ENCODE measurements around the gene THADA. TPM values are rescaled to one million over a fixed set of nuclear protein-coding genes. Genes with fewer than 3 reads are reported as not detected.

The THADA gene
- total RNA-seq, 1 experiment from 2014 or later = 22.0 TPM

DNA sequence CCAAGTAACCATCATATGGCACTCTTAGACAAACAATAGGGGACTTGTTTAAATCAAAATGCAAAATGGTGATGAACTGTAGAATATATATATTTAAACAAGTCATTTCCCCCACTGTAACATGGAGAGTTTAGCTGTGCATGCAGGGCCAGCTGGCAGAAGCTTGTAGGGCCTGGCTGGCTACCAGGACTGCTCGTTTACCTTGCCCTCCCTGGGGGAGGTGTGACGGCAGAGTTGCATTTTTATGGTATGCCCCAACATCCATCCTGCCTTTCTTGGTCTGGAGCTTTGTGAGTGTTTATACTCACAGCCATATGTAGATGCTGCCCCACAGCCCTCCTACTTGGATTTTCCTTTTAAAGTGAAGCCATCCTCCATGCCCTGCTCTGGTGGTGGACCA, 267.7 kb downstream of the THADA start:
- DNase-seq (ENCODE audit: low read depth) = no peak

GRCh38 chr2:43327119-43327518, 268.7 kb downstream of the THADA start:
- no peak for DNase-seq (ENCODE audit: low read depth)

- DNase-seq (ENCODE audit: low read depth) = peak; percentile 69
Measured at GRCh38 chr2:43326101-43326825, 269.6 kb downstream of the THADA start.

DNA sequence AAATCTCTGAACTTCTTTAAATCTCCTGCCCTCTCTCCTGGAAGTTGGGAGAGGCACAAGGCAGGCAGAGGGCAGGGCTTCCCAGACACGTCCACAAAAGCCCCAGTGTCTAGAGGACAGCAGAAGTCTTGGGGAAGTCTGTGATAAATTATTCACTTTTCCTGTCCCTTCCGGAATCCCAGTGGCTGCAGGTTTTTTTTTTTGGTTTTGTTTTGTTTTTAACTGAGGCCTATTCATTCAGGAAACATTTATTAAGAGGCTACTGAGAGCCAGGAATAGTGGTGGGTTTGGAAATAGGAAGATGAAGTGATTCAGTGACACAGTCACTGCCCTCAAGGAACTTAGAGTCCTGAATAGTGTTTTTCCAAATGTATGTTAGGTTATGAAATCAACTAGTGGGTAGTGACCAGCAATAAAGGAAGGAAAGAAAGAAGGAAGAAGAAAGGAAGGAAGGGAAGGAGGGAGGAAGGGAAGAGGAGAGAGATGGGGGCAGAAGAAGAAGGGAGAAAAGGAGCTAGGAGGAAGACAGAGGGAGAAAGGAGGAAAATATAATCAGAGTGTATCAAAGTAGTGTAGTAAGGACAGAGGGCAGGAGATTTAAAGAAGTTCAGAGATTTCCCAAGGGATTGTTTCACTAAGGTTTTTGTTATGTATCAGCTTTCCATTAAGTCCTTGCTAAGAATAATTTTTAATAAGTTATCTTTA, 270.6 kb downstream of the THADA start:
- DNase-seq (ENCODE audit: low read depth) = peak; percentile 66

- no peak for DNase-seq (ENCODE audit: low read depth)
Measured at GRCh38 chr2:43324259-43325106, 271.4 kb downstream of the THADA start.

DNA sequence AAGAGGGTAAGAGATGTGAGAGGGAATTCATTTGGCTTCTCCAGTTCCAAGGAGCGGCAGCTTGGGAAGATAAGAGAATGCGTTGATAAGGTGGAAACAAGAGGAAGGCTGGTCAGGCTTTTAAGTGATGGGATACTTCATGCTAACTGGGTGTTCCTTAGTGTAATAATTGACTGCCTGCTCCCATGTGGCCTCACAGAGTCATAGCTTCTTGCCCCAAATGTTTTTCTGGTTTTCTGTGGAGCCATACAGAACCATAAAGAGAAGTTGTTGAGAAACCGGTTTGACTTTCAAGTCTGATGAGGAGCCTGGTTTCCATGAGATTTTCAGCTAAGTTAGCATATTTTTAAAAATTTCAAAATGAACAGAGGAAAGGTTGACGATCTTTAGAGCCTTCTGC, 272.0 kb downstream of the THADA start:
- no peak for DNase-seq (ENCODE audit: low read depth)

DNA sequence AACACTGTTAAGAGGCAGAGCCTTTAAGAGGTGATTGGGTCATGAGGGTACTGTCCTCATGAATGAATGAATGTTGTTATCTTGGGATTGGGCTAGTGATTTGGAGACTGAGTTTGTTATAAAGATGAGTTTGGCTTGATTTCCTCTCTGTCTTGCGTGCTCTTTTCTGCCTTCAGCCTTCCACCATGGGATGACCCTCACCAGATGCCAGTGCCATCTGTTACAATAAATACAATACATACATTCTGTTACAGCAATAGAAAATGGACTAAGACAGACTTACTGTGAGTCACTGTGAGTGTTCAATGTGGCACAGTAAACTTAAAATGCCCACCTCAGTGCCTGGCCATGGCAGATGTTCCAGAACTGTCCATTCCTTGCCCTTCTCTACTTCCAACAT, 274.4 kb downstream of the THADA start:
- no peak for DNase-seq (ENCODE audit: low read depth)

- no peak for DNase-seq (ENCODE audit: low read depth)
Measured at GRCh38 chr2:43319541-43319940, 276.3 kb downstream of the THADA start.

DNA sequence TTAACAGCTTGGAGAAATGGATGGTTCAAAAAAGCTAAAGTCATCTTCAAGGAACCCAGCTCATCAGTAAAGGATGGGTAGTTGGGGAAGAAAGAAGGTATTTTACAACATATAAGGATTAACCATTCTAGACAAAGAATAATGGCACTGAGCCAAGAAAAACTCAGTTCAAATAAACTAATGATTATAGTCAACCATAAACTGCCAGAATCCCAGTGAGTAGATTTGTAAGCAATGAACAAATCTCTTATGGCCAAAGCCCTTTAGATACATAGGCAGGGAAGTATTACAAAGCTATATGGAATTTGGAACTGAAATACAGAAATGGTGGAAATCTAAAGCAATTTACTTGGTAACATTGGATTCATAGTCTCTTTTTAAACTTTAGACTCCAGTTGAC, 277.0 kb downstream of the THADA start:
- DNase-seq (ENCODE audit: low read depth) = no peak

- no peak for DNase-seq (ENCODE audit: low read depth)
Measured at GRCh38 chr2:43317680-43318079, 278.2 kb downstream of the THADA start.

DNA sequence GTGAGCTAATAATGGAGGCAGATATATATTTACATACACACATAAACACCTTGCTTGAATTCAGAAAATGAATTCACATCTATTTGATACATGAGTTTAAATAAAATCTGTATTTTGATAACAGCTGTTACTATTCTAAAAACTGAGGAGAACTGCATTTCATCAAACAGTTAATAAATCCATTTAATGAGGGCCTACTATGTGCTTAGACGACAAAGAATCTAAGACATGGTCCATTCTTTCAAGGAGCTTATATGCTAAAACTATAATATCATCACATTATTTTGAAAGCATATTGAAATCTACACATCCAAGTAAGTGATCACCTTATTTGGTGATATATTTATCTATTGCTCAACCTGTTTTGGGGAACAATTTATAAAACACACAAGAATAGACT, 278.6 kb downstream of the THADA start:
- no peak for DNase-seq (ENCODE audit: low read depth)

DNA sequence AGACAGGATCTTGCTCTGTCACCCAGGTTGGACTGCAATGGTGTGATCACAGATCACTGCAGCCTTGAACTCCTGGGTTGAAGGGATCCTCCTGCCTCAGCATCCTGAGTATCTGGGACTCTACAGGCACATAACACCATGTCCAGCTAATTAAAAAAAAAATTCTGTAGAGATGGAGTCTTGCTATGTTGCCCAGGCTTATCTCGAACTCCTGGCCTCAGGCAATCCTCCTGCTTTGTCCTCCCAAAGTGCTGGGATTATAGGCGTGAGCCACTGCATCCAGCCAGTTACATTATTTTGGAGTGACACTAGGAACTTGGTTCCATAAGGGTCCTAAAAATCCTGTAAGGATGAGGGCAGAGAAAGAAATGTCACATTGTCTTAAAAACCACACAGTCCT, 280.4 kb downstream of the THADA start:
- DNase-seq (ENCODE audit: low read depth) = no peak

DNA sequence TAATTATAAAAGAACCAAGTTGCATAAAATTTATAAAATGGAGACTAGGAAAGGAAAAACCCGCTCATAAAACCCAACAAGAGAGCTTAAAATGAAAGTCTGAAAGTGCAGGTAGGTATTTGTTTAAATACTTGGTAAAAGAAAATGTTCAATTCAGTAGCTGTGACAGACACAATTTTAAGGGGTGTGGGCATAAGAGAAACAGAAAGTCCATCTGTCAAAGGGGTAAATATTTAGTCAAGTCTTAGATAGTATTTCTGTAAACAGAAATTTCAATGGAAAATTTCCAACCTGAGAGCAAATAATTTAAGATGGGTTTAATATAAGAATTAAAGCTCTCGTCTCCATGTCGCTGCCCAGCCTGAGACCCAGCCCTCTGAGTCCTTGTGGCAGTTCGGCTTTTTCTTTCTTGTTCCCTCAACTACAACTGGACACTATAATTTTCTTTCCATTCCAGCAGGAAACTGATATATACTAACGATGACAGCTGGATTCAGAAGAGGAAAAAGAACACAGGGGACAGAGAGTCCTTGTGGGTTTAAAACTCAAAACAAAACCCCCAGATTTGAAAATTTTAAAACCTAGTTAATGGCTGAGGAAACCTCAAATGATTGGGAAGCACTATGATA, 281.4 kb downstream of the THADA start:
- no peak for DNase-seq (ENCODE audit: low read depth)

- DNase-seq (ENCODE audit: low read depth) = no peak
Measured at GRCh38 chr2:43313642-43314017, 282.2 kb downstream of the THADA start.

DNA sequence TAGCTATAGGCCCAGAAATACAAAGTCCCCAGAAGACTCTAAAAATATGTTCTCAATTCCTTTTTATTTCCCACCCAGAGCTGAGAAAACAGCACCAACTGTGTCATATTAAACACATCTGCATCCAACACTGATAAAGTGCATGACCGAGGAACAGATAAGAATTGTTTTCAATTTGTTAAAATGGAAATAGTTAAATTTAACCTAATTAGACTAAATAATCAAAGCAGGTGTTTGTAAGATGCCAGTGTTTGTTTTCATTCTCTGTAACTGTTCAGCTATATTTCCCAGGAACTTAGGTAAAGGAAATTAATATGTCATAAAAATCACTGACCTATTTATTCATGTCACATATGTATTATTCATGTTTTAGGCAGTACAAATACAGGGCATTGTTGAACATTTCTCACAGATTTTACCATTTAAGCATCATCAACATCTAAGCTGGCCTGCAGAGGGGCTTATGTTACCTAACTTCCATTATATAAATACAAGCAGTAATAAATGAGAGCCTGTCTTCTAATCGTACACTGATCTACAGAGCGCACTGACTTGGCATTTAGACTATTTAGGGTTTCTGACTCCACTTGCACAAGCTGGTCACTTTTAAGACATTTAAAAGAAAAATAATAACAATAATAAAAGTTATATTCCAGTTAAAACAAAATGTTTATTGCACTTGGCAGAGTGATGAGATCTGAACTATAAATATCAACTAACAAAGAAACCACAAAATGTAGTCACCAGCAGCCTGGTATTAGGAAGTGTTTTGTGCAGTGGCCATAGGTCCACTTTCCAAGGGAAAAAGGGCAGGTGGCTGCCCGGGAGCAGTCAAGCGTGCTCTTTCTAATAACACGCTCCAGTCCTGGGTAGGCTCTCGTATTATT, 282.8 kb downstream of the THADA start:
- DNase-seq (ENCODE audit: low read depth) = peak; percentile 83

DNA sequence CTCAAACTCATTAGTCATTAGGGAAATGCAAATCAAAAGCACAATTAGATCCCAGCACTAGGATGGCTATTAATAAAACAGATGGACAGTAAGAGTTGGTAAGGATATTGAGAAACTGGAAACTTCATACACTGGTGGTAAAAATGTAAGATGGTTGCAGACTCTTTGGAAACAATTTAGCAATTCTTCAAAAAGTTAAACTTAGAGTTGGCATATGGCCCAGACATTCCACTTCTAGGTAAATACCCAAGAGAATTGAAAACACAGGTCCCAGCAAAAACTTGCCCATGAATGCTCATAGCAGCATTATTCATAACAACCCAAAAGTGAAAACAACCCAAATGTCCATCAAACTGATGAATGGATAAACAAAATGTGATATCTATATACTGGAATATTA, 284.6 kb downstream of the THADA start:
- peak; percentile 66 for DNase-seq (ENCODE audit: low read depth)

- no peak for DNase-seq (ENCODE audit: low read depth)
Measured at GRCh38 chr2:43309935-43310334, 285.9 kb downstream of the THADA start.

- no peak for DNase-seq (ENCODE audit: low read depth)
Measured at GRCh38 chr2:43307973-43308372, 287.9 kb downstream of the THADA start.

GRCh38 chr2:43307046-43307445, 288.8 kb downstream of the THADA start:
- no peak for DNase-seq (ENCODE audit: low read depth)

DNA sequence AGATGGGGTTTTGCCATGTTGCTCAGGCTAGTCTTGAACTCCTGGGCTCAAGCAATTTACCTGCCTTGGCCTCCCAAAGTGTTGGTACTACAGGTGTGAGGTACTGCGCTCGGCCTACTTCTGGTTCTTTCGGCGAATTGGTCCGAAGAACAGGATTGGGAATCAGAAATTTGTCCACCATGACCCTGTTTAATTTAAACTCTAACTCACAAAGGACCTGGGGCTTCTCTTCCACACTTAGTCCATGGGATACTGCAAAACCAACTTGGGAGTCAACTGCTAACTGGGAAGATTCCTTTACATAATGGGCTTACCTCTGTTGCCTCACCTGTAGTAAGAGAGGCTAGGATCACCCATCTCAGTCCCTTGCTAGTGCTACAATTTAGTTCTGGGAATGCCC, 289.6 kb downstream of the THADA start:
- no peak for DNase-seq (ENCODE audit: low read depth)

- DNase-seq (ENCODE audit: low read depth) = no peak
Measured at GRCh38 chr2:43305517-43305916, 290.3 kb downstream of the THADA start.

Data from RPMI7951 (cell line).